ENCODE measurements around the gene TUSC1. TPM values are rescaled to one million over a fixed set of nuclear protein-coding genes. Genes with fewer than 3 reads are reported as not detected.
"Not testable (repeated sequence)": the region's sequence is repeated elsewhere in the genome, so short reads cannot be mapped to it uniquely, and the experiment has no call there.

Gene TUSC1
- total and polyA plus RNA-seq, 9 donors: 12.5 to 15.9 (median 13.9) TPM

- not testable (repeated sequence) for H3K4me1 ChIP-seq (ENCODE audit: control insufficient read depth, insufficient read depth, low read length); H3K4me3 ChIP-seq (ENCODE audit: low read length); H3K9me3 ChIP-seq (replicated peaks; ENCODE audit: control insufficient read depth, low read depth, low read length); H3K27me3 ChIP-seq (ENCODE audit: control insufficient read depth, insufficient read depth, low read length); H3K36me3 ChIP-seq (ENCODE audit: control insufficient read depth, insufficient read depth, low read length); H3K27ac ChIP-seq (ENCODE audit: low read length); DNase-seq
- no CpG with 5 or more reads among the region's 3 CpGs for WGBS (ENCODE audit: insufficient coverage)
Observed at GRCh38 chr9:25700899-25701298, 22.7 kb upstream of the TUSC1 start.

GRCh38 chr9:25700430-25700829, 22.2 kb upstream of the TUSC1 start:
- Histone ChIP-seq H3K4me1 (ENCODE audit: control insufficient read depth, insufficient read depth, low read length) (no peaks in the 10 kb centered on the region), H3K27me3 (ENCODE audit: control insufficient read depth, insufficient read depth, low read length) (no peaks in the 10 kb centered on the region), H3K9me3 (replicated peaks; ENCODE audit: control insufficient read depth, low read depth, low read length) (no peaks in the 10 kb centered on the region), H3K4me3 (ENCODE audit: low read length) (no peak overlapping the region), H3K27ac (ENCODE audit: low read length) (no peak overlapping the region), H3K36me3 (ENCODE audit: control insufficient read depth, insufficient read depth, low read length) (no peaks in the 10 kb centered on the region)
- DNase-seq: no peak

- H3K9me3 ChIP-seq (replicated peaks; ENCODE audit: control insufficient read depth, low read depth, low read length): no peaks in the 10 kb centered on the region
- no peaks in the 10 kb centered on the region for H3K36me3 ChIP-seq (ENCODE audit: control insufficient read depth, insufficient read depth, low read length)
- no peaks in the 10 kb centered on the region for H3K4me1 ChIP-seq (ENCODE audit: control insufficient read depth, insufficient read depth, low read length)
- no peaks in the 10 kb centered on the region for H3K27me3 ChIP-seq (ENCODE audit: control insufficient read depth, insufficient read depth, low read length)
- H3K4me3 ChIP-seq (ENCODE audit: low read length): no peak overlapping the region
- DNase-seq: no peak
- H3K27ac ChIP-seq (ENCODE audit: low read length): no peak overlapping the region
- WGBS (ENCODE audit: insufficient coverage): no CpG with 5 or more reads among the region's 4 CpGs
Observed at GRCh38 chr9:25691786-25692185, 13.5 kb upstream of the TUSC1 start.

GRCh38 chr9:25684321-25684720, 6.1 kb upstream of the TUSC1 start:
- H3K27ac ChIP-seq (ENCODE audit: low read length): no peak overlapping the region
- peak; percentile 84 for DNase-seq
- H3K36me3 ChIP-seq (ENCODE audit: control insufficient read depth, insufficient read depth, low read length): no peaks in the 10 kb centered on the region
- H3K9me3 ChIP-seq (replicated peaks; ENCODE audit: control insufficient read depth, low read depth, low read length): peaks cover 3% of the 10 kb centered on the region
- H3K27me3 ChIP-seq (ENCODE audit: control insufficient read depth, insufficient read depth, low read length): no peaks in the 10 kb centered on the region
- H3K4me3 ChIP-seq (ENCODE audit: low read length): no peak overlapping the region
- no peaks in the 10 kb centered on the region for H3K4me1 ChIP-seq (ENCODE audit: control insufficient read depth, insufficient read depth, low read length)

GRCh38 chr9:25681266-25681665, 3.0 kb upstream of the TUSC1 start:
- no peaks in the 10 kb centered on the region for H3K27me3 ChIP-seq (ENCODE audit: control insufficient read depth, insufficient read depth, low read length)
- peaks cover 7% of the 10 kb centered on the region for H3K4me1 ChIP-seq (ENCODE audit: control insufficient read depth, insufficient read depth, low read length)
- no peaks in the 10 kb centered on the region for H3K36me3 ChIP-seq (ENCODE audit: control insufficient read depth, insufficient read depth, low read length)
- H3K9me3 ChIP-seq (replicated peaks; ENCODE audit: control insufficient read depth, low read depth, low read length): peaks cover 3% of the 10 kb centered on the region
- no peak overlapping the region for H3K27ac ChIP-seq (ENCODE audit: low read length)
- no peak overlapping the region for H3K4me3 ChIP-seq (ENCODE audit: low read length)
- no CpG with 5 or more reads among the region's 4 CpGs for WGBS (ENCODE audit: insufficient coverage)
- DNase-seq: peak; percentile 43

- H3K27ac ChIP-seq (ENCODE audit: low read length): peak overlapping the region; percentile 88
- H3K9me3 ChIP-seq (replicated peaks; ENCODE audit: control insufficient read depth, low read depth, low read length): peaks cover 3% of the 10 kb centered on the region
- peak overlapping the region; percentile 62 for H3K4me3 ChIP-seq (ENCODE audit: low read length)
- H3K36me3 ChIP-seq (ENCODE audit: control insufficient read depth, insufficient read depth, low read length): no peaks in the 10 kb centered on the region
- no peaks in the 10 kb centered on the region for H3K27me3 ChIP-seq (ENCODE audit: control insufficient read depth, insufficient read depth, low read length)
- H3K4me1 ChIP-seq (ENCODE audit: control insufficient read depth, insufficient read depth, low read length): peaks cover 7% of the 10 kb centered on the region
- DNase-seq: peak; percentile 16
- no CpG with 5 or more reads among the region's 4 CpGs for WGBS (ENCODE audit: insufficient coverage)
Observed at GRCh38 chr9:25678846-25679360, 659 bp upstream of the TUSC1 start.

GRCh38 chr9:25677301-25678146, 720 bp downstream of the TUSC1 start:
- Histone ChIP-seq H3K4me3 (ENCODE audit: low read length) (peak overlapping the region; percentile 62), H3K27me3 (ENCODE audit: control insufficient read depth, insufficient read depth, low read length) (no peaks in the 10 kb centered on the region), H3K36me3 (ENCODE audit: control insufficient read depth, insufficient read depth, low read length) (no peaks in the 10 kb centered on the region), H3K9me3 (replicated peaks; ENCODE audit: control insufficient read depth, low read depth, low read length) (no peaks in the 10 kb centered on the region), H3K27ac (ENCODE audit: low read length) (peak overlapping the region; percentile 97), H3K4me1 (ENCODE audit: control insufficient read depth, insufficient read depth, low read length) (peaks cover 7% of the 10 kb centered on the region)
- peak; percentile 89 for DNase-seq
- WGBS (ENCODE audit: insufficient coverage): 1% methylated on average over 75 of the region's 77 CpGs

GRCh38 chr9:25675858-25676257, 2.4 kb downstream of the TUSC1 start:
- not testable (repeated sequence) for H3K4me3 ChIP-seq (ENCODE audit: low read length); H3K36me3 ChIP-seq (ENCODE audit: control insufficient read depth, insufficient read depth, low read length); H3K27ac ChIP-seq (ENCODE audit: low read length); H3K4me1 ChIP-seq (ENCODE audit: control insufficient read depth, insufficient read depth, low read length); H3K9me3 ChIP-seq (replicated peaks; ENCODE audit: control insufficient read depth, low read depth, low read length); DNase-seq; H3K27me3 ChIP-seq (ENCODE audit: control insufficient read depth, insufficient read depth, low read length)
- 80% methylated on average over 2 of the region's 2 CpGs for WGBS (ENCODE audit: insufficient coverage)

GRCh38 chr9:25658571-25658970, 19.7 kb downstream of the TUSC1 start:
- no peaks in the 10 kb centered on the region for H3K36me3 ChIP-seq (ENCODE audit: control insufficient read depth, insufficient read depth, low read length)
- no CpG with 5 or more reads among the region's 2 CpGs for WGBS (ENCODE audit: insufficient coverage)
- no peak overlapping the region for H3K27ac ChIP-seq (ENCODE audit: low read length)
- no peaks in the 10 kb centered on the region for H3K27me3 ChIP-seq (ENCODE audit: control insufficient read depth, insufficient read depth, low read length)
- no peak for DNase-seq
- no peak overlapping the region for H3K4me3 ChIP-seq (ENCODE audit: low read length)
- H3K4me1 ChIP-seq (ENCODE audit: control insufficient read depth, insufficient read depth, low read length): no peaks in the 10 kb centered on the region
- H3K9me3 ChIP-seq (replicated peaks; ENCODE audit: control insufficient read depth, low read depth, low read length): no peaks in the 10 kb centered on the region

GRCh38 chr9:25654417-25654816, 23.8 kb downstream of the TUSC1 start:
- no peaks in the 10 kb centered on the region for H3K4me1 ChIP-seq (ENCODE audit: control insufficient read depth, insufficient read depth, low read length)
- no peaks in the 10 kb centered on the region for H3K9me3 ChIP-seq (replicated peaks; ENCODE audit: control insufficient read depth, low read depth, low read length)
- no peak overlapping the region for H3K4me3 ChIP-seq (ENCODE audit: low read length)
- no peak overlapping the region for H3K27ac ChIP-seq (ENCODE audit: low read length)
- WGBS (ENCODE audit: insufficient coverage): 85% methylated on average over 2 of the region's 2 CpGs
- no peak for DNase-seq
- no peaks in the 10 kb centered on the region for H3K27me3 ChIP-seq (ENCODE audit: control insufficient read depth, insufficient read depth, low read length)
- H3K36me3 ChIP-seq (ENCODE audit: control insufficient read depth, insufficient read depth, low read length): no peaks in the 10 kb centered on the region
